GM19240 (cell line): ENCODE results near the gene CYTH4.

Source experiments
- DNase-seq: peaks from one replicate; pipeline ENCODE4 v3.0.0; 2011; ENCODE audit warnings: low spot score; ENCODE audit not compliant: insufficient read length

The CYTH4 gene

GRCh38 chr22:37269936-37270678, 12.2 kb upstream of the CYTH4 start:
- DNase-seq, result no peak

- DNase-seq, result no peak
Observed at GRCh38 chr22:37270928-37271650, 11.2 kb upstream of the CYTH4 start.

- no peak for DNase-seq
Observed at GRCh38 chr22:37273126-37273845, 9.0 kb upstream of the CYTH4 start.

- DNase-seq, result no peak
Observed at GRCh38 chr22:37273846-37274225, 8.5 kb upstream of the CYTH4 start.

GRCh38 chr22:37274380-37274862, 7.9 kb upstream of the CYTH4 start:
- no peak for DNase-seq

- no peak for DNase-seq
Observed at GRCh38 chr22:37275134-37275533, 7.2 kb upstream of the CYTH4 start.

GRCh38 chr22:37275622-37276021, 6.7 kb upstream of the CYTH4 start:
- DNase-seq, result no peak

GRCh38 chr22:37276776-37277175, 5.5 kb upstream of the CYTH4 start:
- DNase-seq, result no peak

- DNase-seq, result no peak
Observed at GRCh38 chr22:37277384-37277783, 4.9 kb upstream of the CYTH4 start.

- DNase-seq, result no peak
Observed at GRCh38 chr22:37278261-37278660, 4.0 kb upstream of the CYTH4 start.

GRCh38 chr22:37279331-37280181, 2.8 kb upstream of the CYTH4 start:
- DNase-seq, result no peak

GRCh38 chr22:37280718-37281117, 1.6 kb upstream of the CYTH4 start:
- no peak for DNase-seq

- DNase-seq, result no peak
Observed at GRCh38 chr22:37281195-37281594, 1.1 kb upstream of the CYTH4 start.

GRCh38 chr22:37281646-37282384, 493 bp upstream of the CYTH4 start:
- DNase-seq, result no peak

GRCh38 chr22:37283393-37283937, 1.2 kb downstream of the CYTH4 start:
- peak; percentile 53 for DNase-seq

- DNase-seq, result no peak
Observed at GRCh38 chr22:37284126-37284804, 2.0 kb downstream of the CYTH4 start.

GRCh38 chr22:37284805-37285355, 2.6 kb downstream of the CYTH4 start:
- peak; percentile 53 for DNase-seq

GRCh38 chr22:37285937-37286336, 3.6 kb downstream of the CYTH4 start:
- no peak for DNase-seq

- no peak for DNase-seq
Observed at GRCh38 chr22:37287550-37287951, 5.2 kb downstream of the CYTH4 start.
